Measurements from ENCODE around the gene BTK.

The BTK gene

GRCh38 chrX:101385795-101386541 is at the start of gene BTK:
TSS of gene BTK (minus strand) at chrX:101386191. CDS start at chrX:101375284, 10,907 bp downstream.
- DNase-seq (ENCODE audit: low read depth in 2 of 2, low spot score in 1 of 2): no peak

GRCh38 chrX:101430457-101431078 is 44.6 kb upstream of the BTK start:
- no peak for DNase-seq (ENCODE audit: low read depth in 2 of 2, low spot score in 1 of 2)

GRCh38 chrX:101429934-101430333 is 43.9 kb upstream of the BTK start:
- no peak for DNase-seq (ENCODE audit: low read depth in 2 of 2, low spot score in 1 of 2)

- no peak for DNase-seq (ENCODE audit: low read depth in 2 of 2, low spot score in 1 of 2)
Observed at GRCh38 chrX:101427954-101428353, 42.0 kb upstream of the BTK start.

- no peak for DNase-seq (ENCODE audit: low read depth in 2 of 2, low spot score in 1 of 2)
Observed at GRCh38 chrX:101419489-101419888, 33.5 kb upstream of the BTK start.

GRCh38 chrX:101417981-101418841 is 32.2 kb upstream of the BTK start:
- no peak for DNase-seq (ENCODE audit: low read depth in 2 of 2, low spot score in 1 of 2)

GRCh38 chrX:101417190-101417589 is 31.2 kb upstream of the BTK start:
- DNase-seq (ENCODE audit: low read depth in 2 of 2, low spot score in 1 of 2): no peak

- DNase-seq (ENCODE audit: low read depth in 2 of 2, low spot score in 1 of 2): no peak
Observed at GRCh38 chrX:101416691-101417090, 30.7 kb upstream of the BTK start.

GRCh38 chrX:101415180-101416145 is 29.5 kb upstream of the BTK start:
- no peak for DNase-seq (ENCODE audit: low read depth in 2 of 2, low spot score in 1 of 2)

GRCh38 chrX:101411984-101412383 is 26.0 kb upstream of the BTK start:
- no peak for DNase-seq (ENCODE audit: low read depth in 2 of 2, low spot score in 1 of 2)

- no peak for DNase-seq (ENCODE audit: low read depth in 2 of 2, low spot score in 1 of 2)
Observed at GRCh38 chrX:101410461-101410860, 24.5 kb upstream of the BTK start.

- DNase-seq (ENCODE audit: low read depth in 2 of 2, low spot score in 1 of 2): no peak
Observed at GRCh38 chrX:101409043-101409442, 23.1 kb upstream of the BTK start.

- DNase-seq (ENCODE audit: low read depth in 2 of 2, low spot score in 1 of 2): no peak
Observed at GRCh38 chrX:101408532-101408841, 22.5 kb upstream of the BTK start.

GRCh38 chrX:101407748-101408531 is 21.9 kb upstream of the BTK start, which contains the start of the genes GLA and HNRNPH2:
TSS of gene GLA (minus strand) at chrX:101407925. CDS start at chrX:101407903, 22 bp downstream.
TSS of gene HNRNPH2 (plus strand) at chrX:101408222. CDS start at chrX:101411989, 3,767 bp downstream.
- peak; percentile 60 to 69 for DNase-seq (ENCODE audit: low read depth in 2 of 2, low spot score in 1 of 2)

GRCh38 chrX:101407167-101407747 is 21.3 kb upstream of the BTK start:
- DNase-seq (ENCODE audit: low read depth in 2 of 2, low spot score in 1 of 2): no peak

GRCh38 chrX:101399825-101400224 is 13.8 kb upstream of the BTK start:
- DNase-seq (ENCODE audit: low read depth in 2 of 2, low spot score in 1 of 2): no peak

GRCh38 chrX:101398694-101399093 is 12.7 kb upstream of the BTK start:
- no peak for DNase-seq (ENCODE audit: low read depth in 2 of 2, low spot score in 1 of 2)

GRCh38 chrX:101397779-101398178 is 11.8 kb upstream of the BTK start:
- no peak for DNase-seq (ENCODE audit: low read depth in 2 of 2, low spot score in 1 of 2)

GRCh38 chrX:101395789-101396188 is 9.8 kb upstream of the BTK start:
- no peak for DNase-seq (ENCODE audit: low read depth in 2 of 2, low spot score in 1 of 2)

GRCh38 chrX:101394372-101394771 is 8.4 kb upstream of the BTK start:
- DNase-seq (ENCODE audit: low read depth in 2 of 2, low spot score in 1 of 2): no peak
